ENCODE data around the gene CLINT1. TPM values are rescaled to one million over a fixed set of nuclear protein-coding genes. Genes with fewer than 3 reads are reported as not detected.

The CLINT1 gene
- total RNA-seq, 1 donor: 118 TPM

DNA sequence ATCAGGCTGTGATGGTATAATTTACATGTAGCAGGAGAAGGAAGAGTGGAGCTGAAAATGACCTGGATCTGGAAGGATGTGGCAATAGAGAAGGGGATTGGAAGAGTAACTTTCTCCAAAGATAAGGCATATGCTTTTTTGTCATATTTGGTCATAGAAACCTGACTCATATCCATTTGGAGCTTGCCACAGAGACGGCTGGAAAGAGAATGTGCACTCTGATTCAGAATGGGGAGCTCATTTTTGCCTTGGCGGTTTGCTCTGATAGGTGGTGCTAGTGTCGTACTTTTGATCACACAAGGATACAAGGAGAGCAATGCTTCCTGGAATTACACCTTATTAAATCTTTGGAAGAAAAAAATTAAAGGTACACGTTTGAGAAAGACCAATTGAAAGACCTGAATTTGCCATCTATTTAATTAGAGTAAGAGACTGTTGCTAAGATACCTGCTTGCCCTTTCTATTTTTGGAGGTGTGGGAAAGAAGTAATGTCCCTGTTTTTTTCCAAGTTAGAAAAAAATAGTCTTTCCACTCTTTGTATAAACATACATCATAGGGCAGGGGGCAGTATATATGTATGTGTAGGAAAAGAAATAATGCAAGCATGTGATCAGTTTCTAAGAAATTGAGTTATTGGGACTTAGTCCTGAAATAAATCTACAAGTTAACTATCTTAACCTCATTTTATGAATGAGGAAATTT, 110.0 kb downstream of the CLINT1 start:
- H3K4me3 ChIP-seq (ENCODE audit: low read depth, low read length): no peak overlapping the region
- TF ChIP-seq, protein P1, sequence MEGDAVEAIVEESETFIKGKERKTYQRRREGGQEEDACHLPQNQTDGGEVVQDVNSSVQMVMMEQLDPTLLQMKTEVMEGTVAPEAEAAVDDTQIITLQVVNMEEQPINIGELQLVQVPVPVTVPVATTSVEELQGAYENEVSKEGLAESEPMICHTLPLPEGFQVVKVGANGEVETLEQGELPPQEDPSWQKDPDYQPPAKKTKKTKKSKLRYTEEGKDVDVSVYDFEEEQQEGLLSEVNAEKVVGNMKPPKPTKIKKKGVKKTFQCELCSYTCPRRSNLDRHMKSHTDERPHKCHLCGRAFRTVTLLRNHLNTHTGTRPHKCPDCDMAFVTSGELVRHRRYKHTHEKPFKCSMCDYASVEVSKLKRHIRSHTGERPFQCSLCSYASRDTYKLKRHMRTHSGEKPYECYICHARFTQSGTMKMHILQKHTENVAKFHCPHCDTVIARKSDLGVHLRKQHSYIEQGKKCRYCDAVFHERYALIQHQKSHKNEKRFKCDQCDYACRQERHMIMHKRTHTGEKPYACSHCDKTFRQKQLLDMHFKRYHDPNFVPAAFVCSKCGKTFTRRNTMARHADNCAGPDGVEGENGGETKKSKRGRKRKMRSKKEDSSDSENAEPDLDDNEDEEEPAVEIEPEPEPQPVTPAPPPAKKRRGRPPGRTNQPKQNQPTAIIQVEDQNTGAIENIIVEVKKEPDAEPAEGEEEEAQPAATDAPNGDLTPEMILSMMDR (IDR thresholded peaks at IDR 0.05; ENCODE audit: insufficient read depth, low read depth, low read length): no peak
- peak; percentile 83 for DNase-seq (ENCODE audit: low read depth)

DNA sequence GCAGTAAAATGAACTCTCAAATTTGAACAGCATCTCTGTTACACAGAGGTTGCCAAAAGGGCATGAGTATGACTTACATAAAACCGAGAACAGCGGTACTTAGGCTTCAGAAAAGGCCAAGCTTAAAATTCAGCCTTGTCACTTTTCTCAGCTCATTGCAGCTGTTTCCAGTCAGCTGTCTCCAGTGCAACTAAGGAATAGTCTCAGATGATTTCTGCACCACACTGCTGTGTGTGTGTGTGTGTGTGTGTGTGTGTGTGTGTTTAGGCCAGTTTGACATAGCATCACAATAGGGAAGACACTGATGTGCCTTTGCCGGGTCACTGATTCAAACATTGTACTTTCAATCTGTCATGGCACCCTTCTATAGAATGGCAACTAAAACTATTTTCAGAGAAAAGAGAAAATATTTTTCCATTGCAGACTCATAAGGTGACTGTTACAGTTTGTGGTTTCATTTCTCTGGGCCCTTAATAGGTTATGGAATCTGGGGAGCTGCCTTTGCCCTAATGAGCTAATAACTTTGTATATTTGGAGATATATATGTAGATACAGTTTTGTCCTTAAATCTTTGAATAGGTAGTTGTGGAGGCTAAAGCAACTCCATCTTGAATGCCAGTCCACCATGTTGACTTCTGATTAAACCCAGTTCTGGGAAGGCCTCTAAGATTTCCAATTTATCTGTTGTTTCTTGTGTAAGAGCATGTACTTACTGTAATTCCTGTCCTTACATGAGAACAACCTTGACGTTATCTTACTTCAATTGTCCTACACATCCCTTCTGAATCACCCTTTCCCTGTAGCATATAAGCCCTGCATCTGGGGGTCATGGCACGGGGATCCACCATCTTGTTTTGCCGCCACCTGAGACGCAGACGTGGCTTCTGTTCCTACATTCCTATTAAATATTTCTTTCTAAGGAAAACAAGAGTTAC, 110.9 kb downstream of the CLINT1 start:
- H3K4me3 ChIP-seq (ENCODE audit: low read depth, low read length): no peak overlapping the region
- TF ChIP-seq, protein P1 (IDR thresholded peaks at IDR 0.05; ENCODE audit: insufficient read depth, low read depth, low read length): no peak
- DNase-seq (ENCODE audit: low read depth): peak; percentile 31

DNA sequence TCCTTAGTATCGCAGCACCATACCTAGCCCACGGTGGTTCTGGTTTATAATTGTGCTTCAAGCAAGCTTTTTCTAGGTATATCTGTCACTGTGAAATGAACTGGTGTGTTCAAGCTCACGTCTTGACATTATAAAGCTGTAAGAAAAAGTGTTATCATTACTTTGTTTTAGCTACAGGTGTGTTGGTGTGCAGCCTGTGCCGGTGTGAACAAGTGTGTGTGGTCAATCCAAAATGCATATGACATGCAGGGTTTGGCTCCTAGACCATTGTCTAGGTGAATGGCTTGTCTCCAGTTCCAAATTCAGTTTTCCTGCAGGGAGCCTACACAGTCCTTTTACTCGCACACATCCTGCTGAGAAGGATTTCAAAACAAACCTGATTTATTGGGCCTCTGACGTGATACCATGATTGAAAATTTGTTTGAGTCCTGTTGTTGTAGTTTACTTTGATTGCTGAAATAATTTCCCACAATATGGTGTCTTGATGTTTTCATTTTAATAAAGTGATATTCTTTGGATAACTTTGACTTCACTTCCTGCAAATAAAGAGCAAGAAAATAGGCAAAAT, 111.7 kb downstream of the CLINT1 start:
- H3K4me3 ChIP-seq (ENCODE audit: low read depth, low read length): no peak overlapping the region
- DNase-seq (ENCODE audit: low read depth): peak; percentile 49
- TF ChIP-seq, protein P1 (IDR thresholded peaks at IDR 0.05; ENCODE audit: insufficient read depth, low read depth, low read length): no peak

DNA sequence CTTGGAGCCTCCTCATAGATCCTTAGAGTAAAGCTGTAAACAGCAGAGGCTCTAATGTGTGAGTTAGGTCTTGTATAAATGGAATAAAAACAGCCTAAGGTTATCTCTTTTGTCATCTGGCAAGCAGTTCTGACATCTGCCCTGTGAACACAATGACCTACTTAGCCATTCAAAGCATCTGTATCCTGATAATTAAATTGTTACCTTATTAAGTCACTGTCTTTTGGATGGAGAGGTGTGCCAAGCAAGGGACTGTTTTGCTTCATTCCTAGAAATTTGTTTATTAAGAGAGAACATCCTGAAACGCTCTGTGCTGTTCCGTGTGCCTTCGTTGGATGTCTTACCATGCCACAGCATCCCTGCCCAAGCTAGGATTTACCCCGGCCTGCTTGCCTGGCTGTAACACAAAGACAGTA, 113.9 kb downstream of the CLINT1 start:
- TF ChIP-seq, protein P1 (IDR thresholded peaks at IDR 0.05; ENCODE audit: insufficient read depth, low read depth, low read length): no peak
- DNase-seq (ENCODE audit: low read depth): no peak
- peak overlapping the region; percentile 82 for H3K4me3 ChIP-seq (ENCODE audit: low read depth, low read length)

DNA sequence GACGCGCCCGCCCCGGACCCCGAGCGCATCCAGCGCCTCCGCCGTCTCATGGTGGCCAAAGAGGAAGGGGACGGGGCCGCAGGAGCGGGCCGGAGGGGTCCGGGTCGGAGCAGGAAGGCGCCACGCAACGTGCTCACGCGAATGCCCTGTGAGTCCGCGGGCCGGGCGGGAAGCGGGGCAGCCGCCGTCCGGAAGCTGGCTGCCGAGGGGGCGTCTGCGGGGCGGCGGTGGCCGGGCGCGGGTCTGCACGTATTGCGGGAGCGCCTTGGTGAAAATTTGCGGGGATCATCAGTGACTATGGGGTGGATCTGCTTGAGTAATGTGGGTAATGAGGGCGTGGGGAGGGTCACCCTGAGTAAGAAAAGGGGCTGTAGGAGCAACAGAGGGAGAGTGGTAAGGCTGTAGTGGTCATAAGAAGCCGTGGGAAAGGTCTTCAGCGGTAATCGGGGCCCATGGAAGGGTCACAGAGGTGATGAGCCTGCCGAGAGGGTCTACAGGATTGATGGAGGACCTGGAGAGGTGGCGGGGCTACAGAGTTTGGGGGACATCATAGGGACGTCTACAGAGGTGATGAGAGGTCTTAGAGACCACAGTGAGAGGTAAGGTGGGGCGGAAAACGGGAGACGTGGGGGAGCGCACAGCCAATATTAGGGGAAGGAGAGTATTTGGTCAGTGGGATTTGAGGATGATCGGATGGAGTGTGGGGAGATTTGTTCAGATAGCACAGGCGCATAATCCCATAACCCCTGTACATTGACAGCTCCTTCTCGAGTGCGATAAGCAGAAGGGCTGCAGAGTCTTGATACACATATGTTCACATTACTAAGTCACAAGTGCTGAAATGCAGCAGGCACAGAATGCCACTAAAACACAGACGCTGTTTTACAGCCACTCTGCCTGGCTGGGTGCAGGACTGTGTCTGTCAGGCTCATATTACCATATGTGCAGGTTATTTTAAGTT, 114.6 kb downstream of the CLINT1 start:
- peak; percentile 25 for DNase-seq (ENCODE audit: low read depth)
- TF ChIP-seq, protein P1 (IDR thresholded peaks at IDR 0.05; ENCODE audit: insufficient read depth, low read depth, low read length): no peak
- peak overlapping the region; percentile 82 for H3K4me3 ChIP-seq (ENCODE audit: low read depth, low read length)
